ENCODE measurements around the gene ANO2.

DNA sequence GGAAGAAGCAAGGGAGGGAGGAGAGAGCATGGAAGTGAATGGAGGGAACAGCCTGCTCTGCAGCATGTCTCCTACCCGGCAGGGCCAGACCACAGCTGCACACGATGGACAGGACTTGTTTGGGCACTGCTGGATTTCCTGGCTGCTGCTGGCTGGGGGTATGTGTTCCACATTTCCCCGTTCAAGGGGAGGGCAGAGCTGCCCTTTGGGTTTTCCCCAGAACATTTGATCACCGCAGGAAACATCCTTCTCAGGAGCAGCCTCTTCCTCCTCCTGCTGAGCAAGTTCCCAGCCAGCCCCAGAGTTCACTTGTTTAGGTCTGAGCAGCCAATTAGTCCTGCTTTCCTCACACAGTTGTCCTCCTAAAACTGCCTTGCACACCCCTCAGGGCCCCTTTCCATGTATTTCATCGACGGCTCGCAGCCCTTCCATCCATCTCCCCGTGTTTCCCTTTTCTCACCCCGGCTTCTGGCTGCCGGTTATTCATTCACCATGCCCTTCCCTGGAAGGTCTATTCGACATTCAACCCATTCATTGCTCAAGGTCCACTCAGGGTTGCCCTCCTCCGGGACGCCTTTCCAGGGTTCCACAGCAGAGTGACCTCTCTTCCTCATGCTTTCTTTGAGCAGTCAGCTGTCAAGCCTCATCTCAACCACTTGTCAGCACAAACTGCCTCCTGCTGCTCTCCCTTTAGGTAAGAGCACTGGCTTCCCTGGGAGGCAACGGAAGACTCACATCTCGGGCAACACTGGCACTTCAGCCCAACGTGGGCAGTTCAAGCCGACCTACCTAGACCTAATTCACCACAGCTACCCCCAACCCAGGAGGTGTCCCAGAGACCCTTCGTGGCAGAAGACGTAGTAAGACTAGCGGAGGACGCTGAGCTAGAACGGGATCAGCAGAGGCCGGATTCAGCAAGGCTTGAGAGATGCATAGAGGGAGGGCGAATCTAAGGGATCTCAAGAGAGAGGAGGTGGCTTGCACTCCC lies 20.1 kb upstream of the ANO2 start:
- TF ChIP-seq, protein P1, sequence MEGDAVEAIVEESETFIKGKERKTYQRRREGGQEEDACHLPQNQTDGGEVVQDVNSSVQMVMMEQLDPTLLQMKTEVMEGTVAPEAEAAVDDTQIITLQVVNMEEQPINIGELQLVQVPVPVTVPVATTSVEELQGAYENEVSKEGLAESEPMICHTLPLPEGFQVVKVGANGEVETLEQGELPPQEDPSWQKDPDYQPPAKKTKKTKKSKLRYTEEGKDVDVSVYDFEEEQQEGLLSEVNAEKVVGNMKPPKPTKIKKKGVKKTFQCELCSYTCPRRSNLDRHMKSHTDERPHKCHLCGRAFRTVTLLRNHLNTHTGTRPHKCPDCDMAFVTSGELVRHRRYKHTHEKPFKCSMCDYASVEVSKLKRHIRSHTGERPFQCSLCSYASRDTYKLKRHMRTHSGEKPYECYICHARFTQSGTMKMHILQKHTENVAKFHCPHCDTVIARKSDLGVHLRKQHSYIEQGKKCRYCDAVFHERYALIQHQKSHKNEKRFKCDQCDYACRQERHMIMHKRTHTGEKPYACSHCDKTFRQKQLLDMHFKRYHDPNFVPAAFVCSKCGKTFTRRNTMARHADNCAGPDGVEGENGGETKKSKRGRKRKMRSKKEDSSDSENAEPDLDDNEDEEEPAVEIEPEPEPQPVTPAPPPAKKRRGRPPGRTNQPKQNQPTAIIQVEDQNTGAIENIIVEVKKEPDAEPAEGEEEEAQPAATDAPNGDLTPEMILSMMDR (IDR thresholded peaks at IDR 0.05; ENCODE audit: low read depth, low read length): no peak
- no peak for TF ChIP-seq EZH2phosphoT487 (IDR thresholded peaks at IDR 0.05; ENCODE audit: low read depth)
